ENCODE measurements around the gene TASOR2. TPM values are rescaled to one million over a fixed set of nuclear protein-coding genes. Genes with fewer than 3 reads are reported as not detected.
A peak's percentile ranks its signal among the peaks of the same experiment; 100 is the strongest.

The TASOR2 gene, protein sequence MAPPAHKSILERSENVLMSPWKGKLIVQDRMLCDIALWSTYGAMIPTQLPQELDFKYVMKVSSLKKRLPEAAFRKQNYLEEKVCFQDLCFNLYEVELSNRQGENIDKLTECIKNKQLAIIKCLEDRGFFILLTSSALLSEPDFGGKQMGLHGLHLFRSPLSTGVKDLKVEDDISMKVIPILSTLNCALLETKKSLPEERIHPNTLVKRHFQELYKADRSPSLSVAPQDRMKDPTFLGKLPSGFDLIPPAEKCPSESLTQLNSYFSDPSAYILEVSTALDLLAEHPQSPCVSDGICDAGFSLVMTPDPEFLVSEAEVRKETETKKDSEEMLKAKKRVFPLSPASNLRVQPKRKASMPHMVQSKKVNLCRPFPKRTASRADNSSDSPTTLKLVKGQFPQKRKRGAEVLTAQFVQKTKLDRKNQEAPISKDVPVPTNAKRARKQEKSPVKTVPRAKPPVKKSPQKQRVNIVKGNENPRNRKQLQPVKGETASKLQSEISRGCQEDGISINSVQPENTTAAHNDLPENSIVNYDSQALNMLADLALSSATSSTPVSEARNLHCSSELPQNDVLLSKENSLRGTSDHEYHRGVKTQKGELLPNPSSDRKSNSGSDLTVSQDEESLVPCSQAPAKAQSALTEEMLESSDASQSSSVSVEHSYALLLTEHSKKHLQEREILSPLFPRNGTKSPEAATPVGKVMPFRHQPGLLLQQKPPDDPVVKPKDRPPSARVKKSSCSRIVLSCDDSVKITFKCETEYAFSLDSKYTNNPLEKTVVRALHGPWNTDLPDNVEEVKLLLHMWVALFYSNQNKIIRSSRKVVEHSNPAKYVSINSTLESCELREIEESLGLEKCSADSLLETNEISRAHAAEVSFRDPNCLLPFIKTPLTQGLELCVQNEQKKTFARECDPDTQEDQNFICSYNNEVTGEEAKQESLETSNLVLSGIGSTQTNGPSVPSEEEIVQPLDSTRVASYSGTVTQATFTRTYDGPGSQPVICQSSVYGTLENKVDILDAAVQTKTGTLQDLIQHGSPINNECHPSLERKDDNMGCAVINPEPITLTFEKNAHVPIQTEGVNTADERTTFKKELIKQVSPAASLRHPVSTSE (N-terminal part only)
- total RNA-seq = 89.5 and 93.8 TPM in 2 replicates
- 14.5 TPM for polyA plus RNA-seq (2012)

DNA sequence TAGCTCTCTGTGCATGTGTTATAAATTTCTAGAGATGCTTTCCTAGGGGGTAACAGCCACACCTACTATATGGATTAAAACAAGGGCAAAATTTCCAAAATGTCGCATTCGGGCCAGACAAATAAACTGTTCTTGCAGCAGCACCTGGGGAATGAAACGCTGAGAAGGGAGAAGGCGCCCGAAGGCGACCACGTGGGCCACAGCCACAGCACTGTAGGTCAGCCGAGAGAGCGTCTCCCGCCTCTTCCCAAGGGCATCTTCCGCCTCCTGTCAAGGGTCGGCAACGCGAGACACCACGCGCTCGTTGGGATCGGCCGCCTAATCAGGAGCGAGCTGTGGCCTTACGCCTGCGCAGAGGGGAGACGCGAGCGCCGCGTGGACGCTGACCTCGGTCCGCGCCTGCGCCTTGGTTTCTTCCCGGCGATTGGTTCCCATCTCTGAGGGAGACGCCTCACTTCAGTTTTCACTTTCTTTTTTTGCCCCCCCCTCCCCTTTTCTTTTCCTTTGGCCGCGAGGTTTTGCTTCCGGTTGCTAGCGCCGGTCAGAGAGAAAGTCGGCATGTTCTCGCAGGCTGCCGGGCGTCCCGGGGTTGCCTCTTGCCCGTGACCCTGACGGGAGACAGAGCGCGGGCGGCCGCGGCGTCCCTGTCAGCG, at the start of gene TASOR2:
TASOR2 (plus strand) TSS at position 521 of the 653 bp plus-strand sequence. CDS start 35,805 bp downstream, outside the sequence.
- DNase-seq (ENCODE audit: low read depth) = peak; percentile 99

DNA sequence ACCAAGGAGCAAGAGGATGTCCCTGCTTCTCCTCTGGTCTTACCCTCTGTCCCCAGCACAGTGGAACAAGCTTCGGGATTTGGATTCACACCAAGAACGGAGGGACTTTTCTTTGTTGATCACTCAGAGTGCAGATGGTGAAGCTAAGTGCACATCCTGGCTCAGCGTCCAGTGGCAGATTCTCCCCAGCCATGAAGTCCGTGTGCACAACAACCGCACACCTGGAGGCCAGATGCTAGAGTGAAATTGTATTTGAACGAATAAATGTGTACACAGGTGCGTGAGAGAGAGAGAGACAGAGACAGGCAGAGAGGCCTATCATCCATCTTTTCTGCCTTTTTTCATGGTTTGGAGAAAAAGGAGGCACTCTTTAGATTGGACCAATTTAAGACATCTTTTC, 49.7 kb upstream of the TASOR2 start:
- DNase-seq (ENCODE audit: low read depth) = no peak

DNA sequence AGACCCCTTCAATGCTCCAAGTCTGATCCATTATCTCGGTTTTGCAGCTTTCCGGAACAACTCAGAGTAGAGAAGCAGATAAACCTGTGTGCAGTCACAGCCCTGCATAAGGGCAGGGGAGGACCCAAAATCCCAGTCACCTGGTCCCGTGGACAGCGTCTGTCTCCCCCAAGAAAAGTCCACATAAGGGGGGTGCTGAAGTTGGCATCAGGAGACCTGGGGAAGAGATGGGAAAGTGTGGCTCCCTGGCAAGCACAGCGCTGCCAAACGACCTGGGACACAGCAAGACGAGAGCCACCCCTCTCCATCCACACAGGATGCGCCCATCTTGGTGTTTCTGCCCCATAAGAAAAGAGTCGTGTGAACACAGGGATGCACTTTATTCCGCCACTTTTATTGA, 46.1 kb upstream of the TASOR2 start:
- DNase-seq (ENCODE audit: low read depth) = no peak

DNA sequence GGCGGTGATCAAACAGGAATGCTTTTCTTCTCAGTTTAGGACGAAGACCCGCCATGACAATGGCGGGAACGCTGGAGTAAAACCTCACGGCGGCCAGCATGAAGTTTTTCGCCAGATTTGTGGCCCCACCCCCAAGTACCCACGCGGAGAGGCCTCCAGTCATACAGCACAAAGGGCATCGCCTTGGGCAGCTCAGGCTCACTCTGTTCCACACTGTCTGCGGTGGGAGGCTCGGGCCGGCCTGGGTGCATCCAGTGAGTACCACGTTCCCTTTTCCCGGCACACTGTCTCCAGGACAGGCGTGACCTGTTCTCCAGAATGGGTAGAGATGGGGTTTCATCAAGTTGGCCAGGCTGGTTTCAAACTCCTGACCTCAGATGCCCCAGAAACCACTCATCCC, 45.6 kb upstream of the TASOR2 start:
- no peak for DNase-seq (ENCODE audit: low read depth)

DNA sequence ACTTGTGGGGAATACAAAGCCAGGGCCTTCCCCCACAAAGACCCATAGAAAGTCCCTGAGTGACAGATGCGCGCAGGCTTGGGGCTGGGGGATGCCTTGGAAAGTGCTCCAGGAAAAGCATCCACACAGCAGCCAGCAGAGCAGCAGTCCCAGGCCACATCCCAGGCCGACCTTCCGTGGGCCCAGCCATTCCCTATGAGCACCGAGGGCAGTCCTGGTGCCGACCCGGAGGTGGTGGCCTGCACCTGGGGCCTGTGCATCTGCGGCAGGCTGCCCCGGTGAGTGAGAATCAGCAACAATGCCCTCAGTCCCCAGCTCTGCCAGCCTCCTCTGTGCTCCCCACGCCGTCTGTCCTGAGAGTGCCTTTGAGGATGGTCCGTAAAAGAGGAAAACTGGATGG, 44.6 kb upstream of the TASOR2 start:
- DNase-seq (ENCODE audit: low read depth) = no peak

DNA sequence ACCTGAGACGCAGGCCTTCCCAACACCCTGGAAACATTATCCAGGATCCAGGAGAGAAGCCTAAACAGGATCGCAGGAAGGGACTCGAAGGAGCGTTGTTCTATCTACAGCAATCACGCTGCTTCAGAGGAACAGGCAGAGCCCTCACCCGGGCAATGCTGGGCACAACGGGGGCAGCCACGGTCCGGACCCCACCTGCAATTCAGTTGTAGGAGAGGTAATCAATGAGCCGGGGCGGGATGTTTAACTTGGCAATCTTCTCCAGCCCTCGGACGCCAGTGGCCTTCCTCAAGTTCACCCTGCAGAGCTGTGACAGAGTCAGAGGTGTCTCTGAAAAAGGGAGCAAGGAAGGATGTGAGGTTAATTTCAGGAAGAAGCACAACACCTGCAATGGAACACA, 44.1 kb upstream of the TASOR2 start:
- DNase-seq (ENCODE audit: low read depth) = no peak

DNA sequence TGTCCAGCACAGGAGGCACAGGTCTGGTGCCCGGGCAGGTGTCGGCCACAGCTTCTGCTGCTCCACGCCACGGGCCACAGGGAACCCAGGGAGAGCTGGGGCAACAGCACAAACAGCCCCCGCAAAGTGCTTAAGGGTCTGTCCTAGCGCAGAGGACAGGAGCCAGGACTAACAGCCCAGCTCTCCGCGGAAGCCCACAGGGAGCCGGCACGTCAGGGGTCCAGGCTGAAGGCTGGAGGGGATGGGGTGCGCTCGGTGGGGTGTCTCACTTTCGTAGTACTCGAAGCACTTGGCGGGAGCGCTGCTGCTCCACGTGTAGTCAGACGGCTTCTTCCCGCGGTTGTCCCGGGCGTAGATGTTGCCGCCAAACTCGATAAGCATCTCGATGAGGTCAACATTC, 43.1 kb upstream of the TASOR2 start:
- DNase-seq (ENCODE audit: low read depth) = no peak

DNA sequence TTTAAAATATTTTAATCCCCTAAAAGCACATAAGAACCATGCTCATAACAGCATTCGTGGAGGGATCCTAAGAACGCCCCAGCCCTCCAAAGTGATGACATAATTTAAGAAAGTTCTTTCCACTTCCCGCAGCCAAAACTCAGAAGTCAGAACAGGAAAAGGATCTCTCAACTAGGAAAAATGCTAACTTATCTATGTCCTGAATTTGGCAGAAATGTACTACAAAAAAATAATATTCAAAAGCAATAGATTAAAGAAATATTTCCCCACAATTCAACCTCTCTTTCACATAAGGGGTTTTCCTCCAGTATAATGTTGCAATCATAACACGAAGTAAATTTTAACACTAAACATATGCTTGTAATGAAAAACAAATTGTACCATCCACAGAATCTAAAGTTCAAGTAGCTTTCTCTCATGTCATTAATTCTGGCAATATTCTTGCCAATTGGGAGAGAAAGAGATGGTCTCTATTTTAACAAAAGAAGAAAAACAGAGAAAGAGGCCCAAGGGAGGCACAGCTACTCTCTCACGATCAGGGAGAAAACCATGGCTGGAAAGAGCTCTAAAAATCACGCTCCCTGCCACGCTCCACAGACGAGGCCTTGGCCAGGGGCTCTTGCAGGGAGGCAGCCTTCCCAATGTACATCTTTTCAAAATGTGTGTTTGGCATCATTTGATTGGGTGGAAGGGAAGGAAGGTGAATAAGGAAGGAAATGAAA, 41.1 kb upstream of the TASOR2 start:
- DNase-seq (ENCODE audit: low read depth) = no peak

DNA sequence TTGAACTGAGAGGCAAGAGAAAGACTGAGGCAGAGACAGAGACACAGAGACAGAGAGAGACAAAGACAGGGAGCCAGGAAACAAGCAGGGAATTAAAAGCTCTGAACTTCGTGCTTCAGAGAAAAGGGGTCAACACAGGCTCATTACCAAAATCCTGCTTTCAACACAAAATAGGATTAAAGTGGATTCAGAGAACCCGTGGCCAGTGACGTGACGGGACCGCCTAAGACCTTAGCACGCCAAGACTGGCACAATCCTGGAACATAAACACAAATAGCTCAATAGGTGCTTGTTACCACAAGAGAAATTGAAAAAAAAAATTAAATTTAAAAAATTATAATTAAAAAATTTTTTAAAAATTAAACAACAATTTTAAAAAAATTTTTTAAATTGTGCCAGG, 39.7 kb upstream of the TASOR2 start:
- no peak for DNase-seq (ENCODE audit: low read depth)

DNA sequence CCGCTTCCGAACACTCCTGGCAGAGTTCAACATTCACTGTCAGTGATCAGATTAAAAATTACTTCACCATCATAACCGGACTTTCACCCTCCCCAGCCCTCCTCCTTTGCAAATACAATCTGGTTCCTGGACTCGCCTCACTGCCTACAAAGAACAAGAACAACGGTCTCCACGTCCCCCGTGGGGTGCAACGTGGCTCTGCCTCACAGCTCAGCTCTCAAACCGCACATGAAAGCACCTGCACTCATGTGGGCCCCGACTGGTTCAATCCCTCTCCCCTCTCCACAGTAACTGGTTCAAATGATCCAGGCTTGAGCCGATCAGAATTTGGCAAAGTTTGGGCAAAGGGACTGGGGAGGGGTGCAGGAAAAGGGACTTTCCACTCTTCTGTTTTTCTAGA, 39.3 kb upstream of the TASOR2 start:
- no peak for DNase-seq (ENCODE audit: low read depth)

DNA sequence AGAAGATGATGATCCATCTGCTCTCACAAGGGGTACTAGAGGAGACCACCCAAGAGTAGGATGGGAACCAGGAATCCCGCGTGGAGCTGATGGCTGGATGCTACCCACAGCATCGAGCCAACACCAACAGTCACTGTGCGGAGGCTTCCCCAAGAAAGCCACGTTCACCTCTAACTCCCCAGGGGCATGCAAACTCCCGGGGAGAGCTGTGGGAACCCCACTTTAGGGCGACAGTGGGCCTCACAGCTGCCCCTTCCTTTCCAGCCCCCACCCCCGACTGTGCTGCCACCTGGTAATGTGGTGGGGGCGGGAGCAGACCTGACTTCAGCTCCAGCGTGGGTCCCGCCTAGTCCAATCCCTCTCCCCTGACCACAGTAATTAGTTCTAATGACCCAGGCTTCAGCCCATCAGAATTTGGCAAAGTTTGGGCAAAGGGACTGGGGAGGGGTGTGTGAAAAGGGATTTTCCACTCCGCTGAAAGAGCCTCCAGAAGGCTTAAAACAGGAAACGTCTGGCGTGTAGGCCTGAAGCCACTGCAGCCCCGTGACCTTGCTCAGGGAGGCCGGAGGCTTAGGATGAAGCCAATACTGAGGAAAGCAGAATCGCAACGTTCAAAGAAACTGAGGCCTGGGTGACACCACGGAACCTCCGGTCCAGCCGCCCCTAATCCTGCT, 38.6 kb upstream of the TASOR2 start:
- DNase-seq (ENCODE audit: low read depth) = no peak

DNA sequence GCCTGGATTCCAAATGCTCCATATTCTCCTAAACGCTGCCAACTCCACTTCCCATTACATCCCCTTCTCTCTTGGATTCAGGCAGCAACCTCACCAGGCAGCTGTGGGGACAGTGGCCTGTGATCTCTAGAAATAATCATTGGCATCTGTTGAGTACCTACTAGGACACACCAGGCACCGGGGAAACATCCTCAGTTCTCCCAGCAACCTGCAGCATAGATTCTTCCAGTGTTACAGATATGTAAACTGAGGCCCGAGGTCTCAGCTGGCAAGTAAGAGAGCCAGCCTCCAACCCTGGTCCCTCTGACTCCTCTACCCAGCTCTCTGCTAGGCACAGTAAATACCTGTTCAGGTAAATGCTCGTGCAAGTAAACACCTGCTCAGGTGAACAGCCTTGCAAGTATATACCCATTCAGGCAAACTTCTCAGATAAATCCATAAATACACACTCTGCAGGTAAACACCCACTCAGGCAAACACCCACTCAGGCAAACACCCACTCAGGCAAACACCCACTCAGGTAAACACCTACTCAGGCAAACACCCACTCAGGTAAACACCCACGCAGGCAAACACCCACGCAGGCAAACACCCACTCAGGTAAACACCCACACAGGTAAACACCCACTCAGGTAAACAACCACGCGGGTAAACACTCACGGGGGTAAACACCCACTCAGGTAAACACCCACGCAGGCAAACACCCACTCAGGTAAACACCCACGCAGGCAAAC, 37.0 kb upstream of the TASOR2 start:
- DNase-seq (ENCODE audit: low read depth) = no peak

DNA sequence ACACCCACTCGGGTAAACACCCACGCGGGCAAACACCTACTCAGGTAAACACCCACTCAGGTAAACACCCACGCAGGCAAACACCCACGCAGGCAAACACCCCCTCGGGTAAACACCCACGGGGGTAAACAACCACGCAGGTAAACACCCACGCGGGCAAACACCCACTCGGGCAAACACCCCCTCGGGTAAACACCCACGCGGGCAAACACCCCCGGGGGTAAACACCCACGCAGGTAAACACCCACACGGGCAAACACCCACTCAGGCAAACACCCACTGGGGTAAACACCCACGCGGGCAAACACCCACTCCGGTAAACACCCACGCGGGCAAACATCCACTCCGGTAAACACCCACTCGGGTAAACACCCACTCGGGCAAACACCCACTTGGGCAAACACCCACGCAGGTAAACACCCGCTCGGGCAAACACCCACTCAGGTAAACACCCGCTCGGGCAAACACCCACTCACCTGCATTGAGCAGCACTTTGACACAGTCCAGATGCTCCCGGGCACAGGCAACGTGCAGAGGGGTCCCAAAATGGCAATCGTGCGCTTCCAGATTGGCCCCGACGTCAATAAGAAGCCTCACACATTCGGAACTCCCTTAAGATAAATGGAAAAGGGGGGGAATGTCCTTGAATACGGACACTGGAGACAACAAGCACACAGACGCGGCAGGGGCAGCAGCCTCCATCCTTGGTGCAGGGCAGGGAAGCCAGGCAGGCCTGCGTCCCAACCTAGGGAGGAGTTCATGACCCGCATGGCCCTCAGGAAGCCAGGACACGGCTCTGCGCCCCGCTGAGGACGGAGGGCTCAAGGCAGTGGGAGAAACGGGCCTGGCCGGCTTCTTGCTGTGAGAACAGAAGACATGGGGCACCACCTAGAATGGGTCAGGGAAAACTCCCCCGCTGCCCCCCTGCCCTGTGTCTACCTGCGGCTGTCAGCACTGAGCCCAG, 35.9 kb upstream of the TASOR2 start:
- DNase-seq (ENCODE audit: low read depth) = no peak

DNA sequence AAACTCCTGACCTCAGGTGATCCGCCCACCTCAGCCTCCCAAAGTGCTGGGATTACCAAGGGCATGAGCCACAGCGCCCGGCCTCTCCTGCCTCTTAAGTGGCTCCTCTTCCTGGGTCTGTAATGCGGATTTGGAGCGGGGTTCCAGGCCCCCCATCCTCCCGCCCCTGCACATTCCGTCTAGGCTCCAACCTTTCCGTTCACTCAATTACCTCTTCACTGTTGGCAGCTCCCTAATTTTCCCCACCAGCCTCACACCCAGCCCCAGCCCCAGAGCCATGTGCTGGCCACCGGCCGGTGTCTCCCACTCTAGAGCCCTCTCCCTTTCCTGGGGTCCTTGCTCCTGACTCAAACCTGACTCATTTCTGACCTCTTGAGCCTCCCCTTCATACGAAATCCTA, 34.9 kb upstream of the TASOR2 start:
- no peak for DNase-seq (ENCODE audit: low read depth)

DNA sequence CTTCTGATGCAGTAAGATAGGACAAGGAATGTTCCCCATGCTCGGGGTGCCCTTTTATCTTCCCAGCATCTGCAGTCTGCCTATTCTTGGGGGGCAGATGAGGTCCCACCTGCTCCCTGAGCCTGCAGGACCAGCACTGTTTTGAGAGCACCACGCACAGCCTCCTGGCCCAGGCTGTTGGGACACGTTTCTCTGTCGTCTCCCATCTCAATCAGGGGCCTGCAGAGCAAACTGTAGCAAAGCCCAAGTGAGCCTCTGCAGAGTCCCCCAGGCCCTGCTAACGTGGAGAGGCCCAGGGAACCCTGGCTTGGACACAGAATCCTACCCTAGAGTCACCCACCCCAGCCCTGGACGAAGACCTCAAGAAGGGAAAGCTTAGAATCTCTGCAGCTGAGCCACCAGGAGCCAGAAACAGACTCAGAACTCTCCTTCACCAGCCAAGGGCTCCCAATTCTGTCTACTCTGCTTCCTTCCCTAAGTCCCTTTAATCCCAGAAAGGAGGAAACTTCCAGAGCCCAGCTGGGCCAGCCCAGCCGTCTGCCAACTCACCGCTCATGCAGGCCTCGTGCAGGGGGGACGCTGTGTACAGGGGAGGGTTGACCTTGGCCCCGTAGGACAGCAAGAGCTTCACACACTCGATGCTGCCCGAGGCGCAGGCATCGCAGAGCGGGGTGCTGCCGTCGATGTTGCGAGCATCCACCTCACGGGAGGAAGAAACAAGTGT, 33.8 kb upstream of the TASOR2 start:
- DNase-seq (ENCODE audit: low read depth) = no peak

DNA sequence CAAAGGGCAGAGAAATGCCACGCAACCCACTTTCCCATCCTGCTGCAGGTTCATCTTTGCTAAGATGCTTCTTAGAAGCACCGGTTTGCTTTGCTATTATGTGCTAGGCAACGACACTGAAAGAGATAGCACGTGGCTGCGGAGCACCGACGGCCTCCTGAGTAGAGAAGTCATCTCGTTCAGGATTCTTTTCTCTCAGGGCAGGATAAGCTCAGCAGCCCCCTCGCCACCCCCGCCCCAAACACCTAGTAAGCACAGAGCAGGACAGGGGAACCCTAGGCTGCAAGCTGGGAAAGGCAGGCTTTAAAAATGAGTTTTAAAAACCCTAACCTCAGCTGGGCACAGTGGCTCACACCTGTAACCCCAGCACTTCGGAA, 33.3 kb upstream of the TASOR2 start:
- DNase-seq (ENCODE audit: low read depth) = no peak

DNA sequence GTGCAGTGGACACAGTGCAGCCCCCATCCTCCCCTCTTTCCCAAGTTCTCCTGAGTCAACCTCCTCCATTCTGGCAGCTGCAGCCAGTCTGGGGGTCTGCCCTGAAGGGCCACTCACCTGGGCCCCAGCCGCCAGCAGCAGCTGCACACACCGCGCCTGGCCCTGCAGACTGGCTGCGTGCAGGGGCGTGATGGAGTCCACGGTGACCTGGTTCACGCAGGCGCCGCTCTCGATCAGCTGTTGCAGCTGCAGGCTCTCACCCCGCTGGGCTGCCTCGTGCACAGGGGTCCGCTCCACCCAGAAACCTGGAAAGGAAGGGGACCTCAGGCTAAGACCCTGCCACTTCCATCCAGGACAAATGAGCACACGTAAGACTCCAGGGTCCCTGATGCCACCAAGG, 31.9 kb upstream of the TASOR2 start:
- no peak for DNase-seq (ENCODE audit: low read depth)

Measured in myocyte (in vitro differentiated cells).